HEK293 (cell line): Measurements from ENCODE around the gene CHMP4A.

ENCODE experiments used
- CTCF ChIA-PET: fragments of 350-600 bp; formaldehyde crosslinking; extraction: SDS; loops from one replicate; lab custom pipeline; 2021; ENCODE audit warnings: antibody characterized with exemption; lab: Yijun Ruan, JAX
- POLR2A ChIA-PET: fragments of 300-600 bp; formaldehyde crosslinking; extraction: SDS; loops from one replicate; lab custom pipeline; 2020; ENCODE audit warnings: antibody characterized with exemption, inconsistent platforms; lab: Yijun Ruan, JAX
- H3K27ac ChIP-seq: fragments of 200-500 bp; sonication (Bioruptor generic); 2 replicates; pipeline ENCODE4 v1.5.1; 2014; ENCODE audit warnings: low read depth, low read length, control low read depth, inconsistent platforms; ENCODE audit errors: extremely low read depth
- H3K36me3 ChIP-seq, 2 experiments: fragments of 200-500 bp in 1 of 2; sonication (Bioruptor generic) in 1 of 2; 1 replicate in 1 of 2; 2 replicates in 1 of 2; pipeline ENCODE4 v1.5.1; 2014 to 2017; ENCODE audit warnings: inconsistent platforms in 2 of 2, low read length in 2 of 2; ENCODE audit not compliant: control insufficient read depth in 2 of 2, insufficient read depth in 1 of 2
- H3K4me1 ChIP-seq: fragments of 200-500 bp; sonication (Bioruptor generic); 2 replicates; pipeline ENCODE4 v1.5.1; 2014; ENCODE audit warnings: mild to moderate bottlenecking, low read length, inconsistent platforms; ENCODE audit not compliant: control insufficient read depth, insufficient read depth
- H3K4me3 ChIP-seq: 2 replicates; pipeline ENCODE4 v1.5.1; 2011; ENCODE audit warnings: low read depth, mild to moderate bottlenecking, control low read depth, low read length, moderate library complexity
- H3K9me3 ChIP-seq: fragments of 200-500 bp; sonication (Bioruptor generic); 2 replicates; pipeline ENCODE4 v1.5.1; 2014; ENCODE audit warnings: low read depth, low read length, inconsistent platforms; ENCODE audit not compliant: control insufficient read depth, insufficient read depth
- BCL11A ChIP-seq: fragments of 450-650 bp; formaldehyde crosslinking; IDR thresholded peaks from 2 replicates; pipeline ENCODE4 v1.5.1; 2016; ENCODE audit warnings: low read depth, missing biosample characterization, missing genetic modification characterization
- EGR2 ChIP-seq: fragments of 450-650 bp; formaldehyde crosslinking; IDR thresholded peaks from 2 replicates; pipeline ENCODE4 v1.5.1; 2016; ENCODE audit warnings: low read depth, missing biosample characterization, missing genetic modification characterization
- GLI2 ChIP-seq: fragments of 450-650 bp; formaldehyde crosslinking; IDR thresholded peaks from 2 replicates; pipeline ENCODE4; 2017; ENCODE audit warnings: missing biosample characterization, missing genetic modification characterization, low read depth, borderline replicate concordance
- GLIS2 ChIP-seq: fragments of 450-650 bp; formaldehyde crosslinking; IDR thresholded peaks from 2 replicates; pipeline ENCODE4 v1.5.1; 2016; ENCODE audit warnings: missing biosample characterization, missing genetic modification characterization
- IKZF3 ChIP-seq: fragments of 450-650 bp; IDR thresholded peaks from 2 replicates; pipeline ENCODE4 v1.5.0; 2018; ENCODE audit warnings: missing biosample characterization, mild to moderate bottlenecking, missing genetic modification characterization, moderate library complexity
- RBAK ChIP-seq: fragments of 450-650 bp; formaldehyde crosslinking; IDR thresholded peaks from 2 replicates; pipeline ENCODE4 v1.5.1; 2016; ENCODE audit warnings: missing biosample characterization, missing genetic modification characterization
- REPIN1 ChIP-seq: fragments of 450-650 bp; formaldehyde crosslinking; IDR thresholded peaks from 2 replicates; pipeline ENCODE4 v1.5.1; 2017; ENCODE audit warnings: missing biosample characterization, missing genetic modification characterization, low read depth
- SALL2 ChIP-seq: fragments of 450-650 bp; formaldehyde crosslinking; IDR thresholded peaks from 2 replicates; pipeline ENCODE4 v1.5.0; 2017; ENCODE audit warnings: missing biosample characterization, mild to moderate bottlenecking, missing genetic modification characterization, borderline replicate concordance
- ZBTB21 ChIP-seq: fragments of 450-650 bp; formaldehyde crosslinking; IDR thresholded peaks from 2 replicates; pipeline ENCODE4 v1.5.1; 2017; ENCODE audit warnings: missing biosample characterization, missing genetic modification characterization
- ZNF10 ChIP-seq: fragments of 450-650 bp; formaldehyde crosslinking; IDR thresholded peaks from 2 replicates; pipeline ENCODE4 v1.5.1; 2017; ENCODE audit warnings: missing biosample characterization, missing genetic modification characterization
- ZNF121 ChIP-seq: fragments of 450-650 bp; formaldehyde crosslinking; IDR thresholded peaks from 2 replicates; pipeline ENCODE4 v1.5.1; 2016; ENCODE audit warnings: missing biosample characterization, missing genetic modification characterization
- ZNF175 ChIP-seq: fragments of 450-650 bp; formaldehyde crosslinking; IDR thresholded peaks from 2 replicates; pipeline ENCODE4 v1.5.1; 2016; ENCODE audit warnings: missing biosample characterization, missing genetic modification characterization
- ZNF214 ChIP-seq: fragments of 450-650 bp; formaldehyde crosslinking; IDR thresholded peaks from 2 replicates; pipeline ENCODE4 v1.5.1; 2017; ENCODE audit warnings: missing biosample characterization, mild to moderate bottlenecking, missing genetic modification characterization, borderline replicate concordance
- ZNF239 ChIP-seq: fragments of 450-650 bp; formaldehyde crosslinking; IDR thresholded peaks from 2 replicates; pipeline ENCODE4 v1.5.1; 2016; ENCODE audit warnings: missing biosample characterization, missing genetic modification characterization
- ZNF311 ChIP-seq: fragments of 450-650 bp; formaldehyde crosslinking; IDR thresholded peaks from 2 replicates; pipeline ENCODE4 v1.5.1; 2017; ENCODE audit warnings: missing biosample characterization, missing genetic modification characterization, borderline replicate concordance
- ZNF529 ChIP-seq: fragments of 450-650 bp; formaldehyde crosslinking; IDR thresholded peaks from 2 replicates; pipeline ENCODE4 v1.5.1; 2017; ENCODE audit warnings: missing genetic modification characterization, missing biosample characterization; ENCODE audit not compliant: insufficient replicate concordance
- ZNF530 ChIP-seq: fragments of 450-650 bp; formaldehyde crosslinking; IDR thresholded peaks from 2 replicates; pipeline ENCODE4 v1.5.1; 2016; ENCODE audit warnings: low read depth, missing biosample characterization, missing genetic modification characterization
- ZNF548 ChIP-seq: fragments of 450-650 bp; formaldehyde crosslinking; IDR thresholded peaks from 2 replicates; pipeline ENCODE4 v1.5.1; 2016; ENCODE audit warnings: missing biosample characterization, missing genetic modification characterization
- ZNF560 ChIP-seq: fragments of 450-650 bp; formaldehyde crosslinking; IDR thresholded peaks from 2 replicates; pipeline ENCODE4 v1.5.1; 2017; ENCODE audit warnings: missing biosample characterization, missing genetic modification characterization, borderline replicate concordance
- ZNF837 ChIP-seq: fragments of 450-650 bp; formaldehyde crosslinking; IDR thresholded peaks from 2 replicates; pipeline ENCODE4 v1.5.1; 2016; ENCODE audit warnings: missing biosample characterization, missing genetic modification characterization
- ZSCAN30 ChIP-seq: fragments of 450-650 bp; IDR thresholded peaks from 2 replicates; pipeline ENCODE4 v1.5.1; 2018; ENCODE audit warnings: missing biosample characterization, mild to moderate bottlenecking, missing genetic modification characterization, moderate library complexity
- TF ChIP-seq, protein P1 (sequence below): fragments of 450-650 bp; formaldehyde crosslinking; IDR thresholded peaks from 2 replicates; pipeline ENCODE4 v1.5.1; 2017; ENCODE audit warnings: missing biosample characterization, missing genetic modification characterization
- TF ChIP-seq, protein P2 (sequence below): fragments of 450-650 bp; formaldehyde crosslinking; IDR thresholded peaks from 2 replicates; pipeline ENCODE4 v1.5.1; 2016; ENCODE audit warnings: missing biosample characterization, missing genetic modification characterization
- TF ChIP-seq, protein P3 (sequence below): fragments of 450-650 bp; formaldehyde crosslinking; conservative IDR thresholded peaks from 2 replicates; pipeline ENCODE4 v1.5.1; 2016; ENCODE audit warnings: low read depth, missing biosample characterization, missing genetic modification characterization

Gene CHMP4A, protein sequence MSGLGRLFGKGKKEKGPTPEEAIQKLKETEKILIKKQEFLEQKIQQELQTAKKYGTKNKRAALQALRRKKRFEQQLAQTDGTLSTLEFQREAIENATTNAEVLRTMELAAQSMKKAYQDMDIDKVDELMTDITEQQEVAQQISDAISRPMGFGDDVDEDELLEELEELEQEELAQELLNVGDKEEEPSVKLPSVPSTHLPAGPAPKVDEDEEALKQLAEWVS

DNA sequence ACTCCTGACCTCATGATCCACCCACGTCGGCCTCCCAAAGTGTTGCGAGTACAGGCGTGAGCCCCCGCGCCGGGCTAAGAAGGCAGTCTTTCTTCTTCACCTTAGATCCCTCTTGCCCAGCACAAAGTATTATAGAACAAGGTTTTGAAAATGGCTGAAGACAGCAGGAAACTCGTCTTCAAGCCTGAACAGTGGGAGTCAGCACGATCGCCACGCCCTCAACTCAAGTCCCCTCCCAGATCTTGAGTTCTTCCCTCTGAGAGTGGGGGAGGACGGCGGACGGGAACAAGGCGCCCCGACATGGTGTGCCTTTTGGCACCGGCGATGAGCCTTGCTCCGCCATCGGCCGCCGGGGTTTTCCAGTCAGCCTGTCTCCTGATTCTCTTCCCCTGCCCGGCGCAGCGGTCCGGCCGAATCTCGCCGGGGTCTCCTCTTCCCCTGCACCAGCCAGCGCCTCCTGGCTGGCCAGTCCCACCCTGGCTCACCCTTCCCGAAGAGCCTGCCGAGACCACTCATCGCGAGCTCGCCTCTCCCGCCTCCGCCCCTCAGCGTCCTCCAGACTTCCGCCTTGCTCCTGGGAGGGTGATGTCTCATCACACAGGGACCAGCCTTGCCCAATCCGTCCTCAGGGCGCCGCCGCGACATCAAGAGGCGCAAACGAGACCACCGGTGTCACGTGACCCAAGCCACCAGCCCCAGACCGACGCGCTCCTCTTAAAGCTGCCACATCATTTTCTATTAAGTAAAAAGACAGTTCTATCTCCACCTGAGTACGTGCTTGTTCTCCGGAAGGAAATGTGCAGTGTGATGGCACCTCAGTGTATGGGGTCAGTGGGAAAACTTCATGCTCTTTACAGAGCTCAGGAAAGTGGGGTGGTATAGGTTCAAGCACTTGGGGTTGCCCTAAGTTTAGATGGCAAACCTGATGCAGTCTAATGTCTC, at the start of gene CHMP4A:
Gene CHMP4A, minus strand, starts transcription at position 565 of the 942 bp plus-strand sequence. Its CDS starts 49 bp downstream, at position 516.
- Histone ChIP-seq H3K27ac (peak within 1 kb of the TSS; percentile 94), H3K4me3 (peak within 1 kb of the TSS; percentile 91), H3K4me1 (no peaks in the 10 kb centered on the region), H3K36me3 (peaks cover 16 to 55% of the 10 kb centered on the region in 2 experiments), H3K9me3 (no peaks in the 10 kb centered on the region)
- ChIA-PET CTCF (interaction anchor here (0.6 to 1.6 kb wide), 8 partner anchors 9 to 161 kb away, joined by 3 to 4 read pairs (median 3); partner anchors contain the start of gene IRF9), POLR2A (interaction anchor here (0.6 to 4.3 kb wide), 22 partner anchors 8 to 1992 kb away, joined by 3 to 43 read pairs (median 5); partner anchors contain the start of genes DCAF11, EMC9, IPO4 and IRF9)
- TF ChIP-seq RBAK (tag by site-specific recombination), result no peak
- TF ChIP-seq, protein P1, sequence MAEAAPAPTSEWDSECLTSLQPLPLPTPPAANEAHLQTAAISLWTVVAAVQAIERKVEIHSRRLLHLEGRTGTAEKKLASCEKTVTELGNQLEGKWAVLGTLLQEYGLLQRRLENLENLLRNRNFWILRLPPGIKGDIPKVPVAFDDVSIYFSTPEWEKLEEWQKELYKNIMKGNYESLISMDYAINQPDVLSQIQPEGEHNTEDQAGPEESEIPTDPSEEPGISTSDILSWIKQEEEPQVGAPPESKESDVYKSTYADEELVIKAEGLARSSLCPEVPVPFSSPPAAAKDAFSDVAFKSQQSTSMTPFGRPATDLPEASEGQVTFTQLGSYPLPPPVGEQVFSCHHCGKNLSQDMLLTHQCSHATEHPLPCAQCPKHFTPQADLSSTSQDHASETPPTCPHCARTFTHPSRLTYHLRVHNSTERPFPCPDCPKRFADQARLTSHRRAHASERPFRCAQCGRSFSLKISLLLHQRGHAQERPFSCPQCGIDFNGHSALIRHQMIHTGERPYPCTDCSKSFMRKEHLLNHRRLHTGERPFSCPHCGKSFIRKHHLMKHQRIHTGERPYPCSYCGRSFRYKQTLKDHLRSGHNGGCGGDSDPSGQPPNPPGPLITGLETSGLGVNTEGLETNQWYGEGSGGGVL (tag by site-specific recombination), result peak; percentile 68
- TF ChIP-seq, protein P2, sequence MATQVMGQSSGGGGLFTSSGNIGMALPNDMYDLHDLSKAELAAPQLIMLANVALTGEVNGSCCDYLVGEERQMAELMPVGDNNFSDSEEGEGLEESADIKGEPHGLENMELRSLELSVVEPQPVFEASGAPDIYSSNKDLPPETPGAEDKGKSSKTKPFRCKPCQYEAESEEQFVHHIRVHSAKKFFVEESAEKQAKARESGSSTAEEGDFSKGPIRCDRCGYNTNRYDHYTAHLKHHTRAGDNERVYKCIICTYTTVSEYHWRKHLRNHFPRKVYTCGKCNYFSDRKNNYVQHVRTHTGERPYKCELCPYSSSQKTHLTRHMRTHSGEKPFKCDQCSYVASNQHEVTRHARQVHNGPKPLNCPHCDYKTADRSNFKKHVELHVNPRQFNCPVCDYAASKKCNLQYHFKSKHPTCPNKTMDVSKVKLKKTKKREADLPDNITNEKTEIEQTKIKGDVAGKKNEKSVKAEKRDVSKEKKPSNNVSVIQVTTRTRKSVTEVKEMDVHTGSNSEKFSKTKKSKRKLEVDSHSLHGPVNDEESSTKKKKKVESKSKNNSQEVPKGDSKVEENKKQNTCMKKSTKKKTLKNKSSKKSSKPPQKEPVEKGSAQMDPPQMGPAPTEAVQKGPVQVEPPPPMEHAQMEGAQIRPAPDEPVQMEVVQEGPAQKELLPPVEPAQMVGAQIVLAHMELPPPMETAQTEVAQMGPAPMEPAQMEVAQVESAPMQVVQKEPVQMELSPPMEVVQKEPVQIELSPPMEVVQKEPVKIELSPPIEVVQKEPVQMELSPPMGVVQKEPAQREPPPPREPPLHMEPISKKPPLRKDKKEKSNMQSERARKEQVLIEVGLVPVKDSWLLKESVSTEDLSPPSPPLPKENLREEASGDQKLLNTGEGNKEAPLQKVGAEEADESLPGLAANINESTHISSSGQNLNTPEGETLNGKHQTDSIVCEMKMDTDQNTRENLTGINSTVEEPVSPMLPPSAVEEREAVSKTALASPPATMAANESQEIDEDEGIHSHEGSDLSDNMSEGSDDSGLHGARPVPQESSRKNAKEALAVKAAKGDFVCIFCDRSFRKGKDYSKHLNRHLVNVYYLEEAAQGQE (tag by site-specific recombination), result no peak; the same call in 1 of the 2 replicates
- no peak for TF ChIP-seq ZNF529
- TF ChIP-seq EGR2 (tag by site-specific recombination), result peak; percentile 44
- TF ChIP-seq ZNF560, result no peak
- no peak for TF ChIP-seq ZNF121 (tag by site-specific recombination)
- TF ChIP-seq ZNF214 (tag by site-specific recombination), result no peak
- TF ChIP-seq BCL11A, result no peak
- TF ChIP-seq ZNF311 (tag by site-specific recombination), result no peak
- no peak for TF ChIP-seq ZNF530
- TF ChIP-seq ZNF837 (tag by site-specific recombination), result no peak
- peak; percentile 51; the same call in 1 of the 2 replicates for TF ChIP-seq ZBTB21
- TF ChIP-seq ZNF239 (tag by site-specific recombination), result no peak
- TF ChIP-seq REPIN1 (tag by site-specific recombination), result 0 out of 2 replicates have a peak, but pooled peaks have one; percentile 82
- peak; percentile 76 for TF ChIP-seq IKZF3
- peak; percentile 58; the same call in 1 of the 2 replicates for TF ChIP-seq ZNF10 (tag by site-specific recombination)
- TF ChIP-seq ZSCAN30 (tag by site-specific recombination), result 0 out of 2 replicates have a peak, but pooled peaks have one; percentile 19
- TF ChIP-seq SALL2 (tag by site-specific recombination), result no peak
- no peak for TF ChIP-seq ZNF548 (tag by site-specific recombination)
- peak; percentile 88 for TF ChIP-seq GLIS2 (tag by site-specific recombination)
- TF ChIP-seq ZNF175 (tag by site-specific recombination), result no peak
- TF ChIP-seq, protein P3, sequence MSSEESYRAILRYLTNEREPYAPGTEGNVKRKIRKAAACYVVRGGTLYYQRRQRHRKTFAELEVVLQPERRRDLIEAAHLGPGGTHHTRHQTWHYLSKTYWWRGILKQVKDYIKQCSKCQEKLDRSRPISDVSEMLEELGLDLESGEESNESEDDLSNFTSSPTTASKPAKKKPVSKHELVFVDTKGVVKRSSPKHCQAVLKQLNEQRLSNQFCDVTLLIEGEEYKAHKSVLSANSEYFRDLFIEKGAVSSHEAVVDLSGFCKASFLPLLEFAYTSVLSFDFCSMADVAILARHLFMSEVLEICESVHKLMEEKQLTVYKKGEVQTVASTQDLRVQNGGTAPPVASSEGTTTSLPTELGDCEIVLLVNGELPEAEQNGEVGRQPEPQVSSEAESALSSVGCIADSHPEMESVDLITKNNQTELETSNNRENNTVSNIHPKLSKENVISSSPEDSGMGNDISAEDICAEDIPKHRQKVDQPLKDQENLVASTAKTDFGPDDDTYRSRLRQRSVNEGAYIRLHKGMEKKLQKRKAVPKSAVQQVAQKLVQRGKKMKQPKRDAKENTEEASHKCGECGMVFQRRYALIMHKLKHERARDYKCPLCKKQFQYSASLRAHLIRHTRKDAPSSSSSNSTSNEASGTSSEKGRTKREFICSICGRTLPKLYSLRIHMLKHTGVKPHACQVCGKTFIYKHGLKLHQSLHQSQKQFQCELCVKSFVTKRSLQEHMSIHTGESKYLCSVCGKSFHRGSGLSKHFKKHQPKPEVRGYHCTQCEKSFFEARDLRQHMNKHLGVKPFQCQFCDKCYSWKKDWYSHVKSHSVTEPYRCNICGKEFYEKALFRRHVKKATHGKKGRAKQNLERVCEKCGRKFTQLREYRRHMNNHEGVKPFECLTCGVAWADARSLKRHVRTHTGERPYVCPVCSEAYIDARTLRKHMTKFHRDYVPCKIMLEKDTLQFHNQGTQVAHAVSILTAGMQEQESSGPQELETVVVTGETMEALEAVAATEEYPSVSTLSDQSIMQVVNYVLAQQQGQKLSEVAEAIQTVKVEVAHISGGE (tag by site-specific recombination), result peak; percentile 59
- no peak for TF ChIP-seq GLI2 (tag by site-specific recombination)
